Stomach smooth muscle (tissue), 2 donors: ENCODE measurements around the gene FAM89A.

ENCODE experiments used
- H3K27ac ChIP-seq: one replicate; pipeline ENCODE4 v1.7.0; 2013; ENCODE audit warnings: mild to moderate bottlenecking, low read length, inconsistent platforms
- H3K27me3 ChIP-seq, 2 donors: one replicate each; pipeline ENCODE4 v1.7.0; 2013; ENCODE audit warnings: low read length in 2 of 2; ENCODE audit not compliant: insufficient read depth in 2 of 2, control insufficient read depth in 1 of 2
- H3K36me3 ChIP-seq, 2 donors: one replicate each; pipeline ENCODE4 v1.7.0; 2013; ENCODE audit warnings: low read length in 2 of 2; ENCODE audit not compliant: control insufficient read depth in 2 of 2, insufficient read depth in 2 of 2
- H3K4me1 ChIP-seq: one replicate; pipeline ENCODE4 v1.7.0; 2013; ENCODE audit warnings: low read length; ENCODE audit not compliant: control insufficient read depth, insufficient read depth
- H3K4me3 ChIP-seq, 2 donors: one replicate each; pipeline ENCODE4 v1.7.0; 2013; ENCODE audit warnings: low read length in 2 of 2
- H3K9ac ChIP-seq, 2 donors: one replicate each; pipeline ENCODE4 v1.7.0; 2013; ENCODE audit warnings: low read length in 2 of 2, mild to moderate bottlenecking in 1 of 2
- H3K9me3 ChIP-seq, 2 donors: one replicate each; pipeline ENCODE4 v1.7.0; 2013; ENCODE audit warnings: low read length in 2 of 2; ENCODE audit not compliant: control insufficient read depth in 2 of 2
- donor health status: healthy.
- donor health status: Pancreatic carcinoma.

FAM89A gene

GRCh38 chr1:231040019-231040799 is at the start of gene FAM89A:
TSS of gene FAM89A (minus strand) at chr1:231040254. CDS start at chr1:231040211, 43 bp downstream.
- H3K4me1 ChIP-seq, result peaks cover 23% of the 10 kb centered on the region
- H3K9ac ChIP-seq, result peak within 1 kb of the TSS in 1 of 2 donors; percentile 41
- peaks cover 21 to 37% of the 10 kb centered on the region in 2 donors for H3K27me3 ChIP-seq
- H3K36me3 ChIP-seq, result no peaks in the 10 kb centered on the region
- H3K4me3 ChIP-seq, result peak within 1 kb of the TSS; percentile 20 to 74
- H3K27ac ChIP-seq, result no peak within 1 kb of the TSS
- H3K9me3 ChIP-seq, result no peaks in the 10 kb centered on the region

- no peak overlapping the region for H3K4me3 ChIP-seq
- H3K4me1 ChIP-seq, result no peaks in the 10 kb centered on the region
- no peak overlapping the region for H3K9ac ChIP-seq
- H3K9me3 ChIP-seq, result no peaks in the 10 kb centered on the region
- no peak overlapping the region for H3K27ac ChIP-seq
- H3K27me3 ChIP-seq, result no peaks in the 10 kb centered on the region
- H3K36me3 ChIP-seq, result no peaks in the 10 kb centered on the region
These were observed 44.3 kb upstream of the FAM89A start for GRCh38 chr1:231084353-231084752.

- Histone ChIP-seq H3K27me3 (no peaks in the 10 kb centered on the region), H3K27ac (no peak overlapping the region), H3K4me3 (no peak overlapping the region), H3K4me1 (no peaks in the 10 kb centered on the region), H3K36me3 (no peaks in the 10 kb centered on the region), H3K9me3 (peaks cover 2 to 3% of the 10 kb centered on the region in 2 donors), H3K9ac (no peak overlapping the region)
These were observed 39.1 kb upstream of the FAM89A start for GRCh38 chr1:231079163-231079562.

- no peaks in the 10 kb centered on the region for H3K4me1 ChIP-seq
- H3K4me3 ChIP-seq, result no peak overlapping the region
- H3K27ac ChIP-seq, result no peak overlapping the region
- no peak overlapping the region for H3K9ac ChIP-seq
- no peaks in the 10 kb centered on the region for H3K27me3 ChIP-seq
- H3K36me3 ChIP-seq, result no peaks in the 10 kb centered on the region
- H3K9me3 ChIP-seq, result peaks cover 2 to 3% of the 10 kb centered on the region in 2 donors
These were observed 38.2 kb upstream of the FAM89A start for GRCh38 chr1:231078250-231078649.

- H3K9ac ChIP-seq, result no peak overlapping the region
- no peaks in the 10 kb centered on the region for H3K36me3 ChIP-seq
- H3K27ac ChIP-seq, result no peak overlapping the region
- H3K4me1 ChIP-seq, result no peaks in the 10 kb centered on the region
- H3K27me3 ChIP-seq, result no peaks in the 10 kb centered on the region
- H3K4me3 ChIP-seq, result no peak overlapping the region
- H3K9me3 ChIP-seq, result peaks cover 2 to 3% of the 10 kb centered on the region in 2 donors
These were observed 36.7 kb upstream of the FAM89A start for GRCh38 chr1:231076802-231077201.

- Histone ChIP-seq H3K4me1 (no peaks in the 10 kb centered on the region), H3K4me3 (no peak overlapping the region), H3K36me3 (no peaks in the 10 kb centered on the region), H3K9ac (no peak overlapping the region), H3K27ac (no peak overlapping the region), H3K27me3 (no peaks in the 10 kb centered on the region), H3K9me3 (peaks cover 2 to 3% of the 10 kb centered on the region in 2 donors)
These were observed 35.4 kb upstream of the FAM89A start for GRCh38 chr1:231075497-231075896.

GRCh38 chr1:231075020-231075419 is 35.0 kb upstream of the FAM89A start:
- H3K9me3 ChIP-seq, result peaks cover 2 to 3% of the 10 kb centered on the region in 2 donors
- H3K36me3 ChIP-seq, result no peaks in the 10 kb centered on the region
- H3K27me3 ChIP-seq, result no peaks in the 10 kb centered on the region
- H3K9ac ChIP-seq, result no peak overlapping the region
- H3K27ac ChIP-seq, result no peak overlapping the region
- H3K4me3 ChIP-seq, result no peak overlapping the region
- H3K4me1 ChIP-seq, result no peaks in the 10 kb centered on the region

- Histone ChIP-seq H3K36me3 (no peaks in the 10 kb centered on the region), H3K27ac (no peak overlapping the region)
These were observed 34.0 kb upstream of the FAM89A start for GRCh38 chr1:231074046-231074445.

GRCh38 chr1:231073331-231073730 is 33.3 kb upstream of the FAM89A start:
- no peaks in the 10 kb centered on the region for H3K36me3 ChIP-seq
- no peak overlapping the region for H3K9ac ChIP-seq
- no peaks in the 10 kb centered on the region for H3K4me1 ChIP-seq
- peaks cover 2 to 3% of the 10 kb centered on the region in 2 donors for H3K9me3 ChIP-seq
- H3K27ac ChIP-seq, result no peak overlapping the region
- H3K4me3 ChIP-seq, result no peak overlapping the region
- H3K27me3 ChIP-seq, result no peaks in the 10 kb centered on the region

More at GRCh38 chr1:231074046-231074445, 34.0 kb upstream of the FAM89A start:
- no peaks in the 10 kb centered on the region for H3K27me3 ChIP-seq
- no peaks in the 10 kb centered on the region for H3K4me1 ChIP-seq
- peaks cover 2 to 3% of the 10 kb centered on the region in 2 donors for H3K9me3 ChIP-seq
- no peak overlapping the region for H3K4me3 ChIP-seq
- no peak overlapping the region for H3K9ac ChIP-seq

GRCh38 chr1:231072502-231073094 is 32.5 kb upstream of the FAM89A start:
- Histone ChIP-seq H3K27me3 (peaks cover 0 to 2% of the 10 kb centered on the region in 2 donors), H3K36me3 (no peaks in the 10 kb centered on the region), H3K4me3 (no peak overlapping the region), H3K4me1 (no peaks in the 10 kb centered on the region), H3K27ac (no peak overlapping the region), H3K9me3 (peaks cover 2 to 3% of the 10 kb centered on the region in 2 donors), H3K9ac (no peak overlapping the region)

GRCh38 chr1:231072041-231072440 is 32.0 kb upstream of the FAM89A start:
- H3K9ac ChIP-seq, result no peak overlapping the region
- no peaks in the 10 kb centered on the region for H3K36me3 ChIP-seq
- H3K4me1 ChIP-seq, result no peaks in the 10 kb centered on the region
- H3K4me3 ChIP-seq, result no peak overlapping the region
- H3K27me3 ChIP-seq, result peaks cover 0 to 2% of the 10 kb centered on the region in 2 donors
- H3K27ac ChIP-seq, result no peak overlapping the region
- peaks cover 1 to 5% of the 10 kb centered on the region in 2 donors for H3K9me3 ChIP-seq
